ENCODE data around the gene RANBP1. TPM values are rescaled to one million over a fixed set of nuclear protein-coding genes. Genes with fewer than 3 reads are reported as not detected.

Gene RANBP1
- total and polyA plus RNA-seq, 9 of the 15 experiments (the other 6 are each of a cell fraction or from before 2014, with no cell fraction given), result 162 to 2,891 (median 1,289) TPM

- TF ChIP-seq, protein P1, sequence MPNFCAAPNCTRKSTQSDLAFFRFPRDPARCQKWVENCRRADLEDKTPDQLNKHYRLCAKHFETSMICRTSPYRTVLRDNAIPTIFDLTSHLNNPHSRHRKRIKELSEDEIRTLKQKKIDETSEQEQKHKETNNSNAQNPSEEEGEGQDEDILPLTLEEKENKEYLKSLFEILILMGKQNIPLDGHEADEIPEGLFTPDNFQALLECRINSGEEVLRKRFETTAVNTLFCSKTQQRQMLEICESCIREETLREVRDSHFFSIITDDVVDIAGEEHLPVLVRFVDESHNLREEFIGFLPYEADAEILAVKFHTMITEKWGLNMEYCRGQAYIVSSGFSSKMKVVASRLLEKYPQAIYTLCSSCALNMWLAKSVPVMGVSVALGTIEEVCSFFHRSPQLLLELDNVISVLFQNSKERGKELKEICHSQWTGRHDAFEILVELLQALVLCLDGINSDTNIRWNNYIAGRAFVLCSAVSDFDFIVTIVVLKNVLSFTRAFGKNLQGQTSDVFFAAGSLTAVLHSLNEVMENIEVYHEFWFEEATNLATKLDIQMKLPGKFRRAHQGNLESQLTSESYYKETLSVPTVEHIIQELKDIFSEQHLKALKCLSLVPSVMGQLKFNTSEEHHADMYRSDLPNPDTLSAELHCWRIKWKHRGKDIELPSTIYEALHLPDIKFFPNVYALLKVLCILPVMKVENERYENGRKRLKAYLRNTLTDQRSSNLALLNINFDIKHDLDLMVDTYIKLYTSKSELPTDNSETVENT (CRISPR knock-in tag; IDR thresholded peaks at IDR 0.05), result peak; percentile 81; the same call in 1 of the 2 replicates
- TF ChIP-seq, protein P2, sequence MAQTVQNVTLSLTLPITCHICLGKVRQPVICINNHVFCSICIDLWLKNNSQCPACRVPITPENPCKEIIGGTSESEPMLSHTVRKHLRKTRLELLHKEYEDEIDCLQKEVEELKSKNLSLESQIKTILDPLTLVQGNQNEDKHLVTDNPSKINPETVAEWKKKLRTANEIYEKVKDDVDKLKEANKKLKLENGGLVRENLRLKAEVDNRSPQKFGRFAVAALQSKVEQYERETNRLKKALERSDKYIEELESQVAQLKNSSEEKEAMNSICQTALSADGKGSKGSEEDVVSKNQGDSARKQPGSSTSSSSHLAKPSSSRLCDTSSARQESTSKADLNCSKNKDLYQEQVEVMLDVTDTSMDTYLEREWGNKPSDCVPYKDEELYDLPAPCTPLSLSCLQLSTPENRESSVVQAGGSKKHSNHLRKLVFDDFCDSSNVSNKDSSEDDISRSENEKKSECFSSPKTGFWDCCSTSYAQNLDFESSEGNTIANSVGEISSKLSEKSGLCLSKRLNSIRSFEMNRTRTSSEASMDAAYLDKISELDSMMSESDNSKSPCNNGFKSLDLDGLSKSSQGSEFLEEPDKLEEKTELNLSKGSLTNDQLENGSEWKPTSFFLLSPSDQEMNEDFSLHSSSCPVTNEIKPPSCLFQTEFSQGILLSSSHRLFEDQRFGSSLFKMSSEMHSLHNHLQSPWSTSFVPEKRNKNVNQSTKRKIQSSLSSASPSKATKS (CRISPR knock-in tag; IDR thresholded peaks at IDR 0.05), result no peak
- 0 out of 2 replicates have a peak, but pooled peaks have one; percentile 17 for TF ChIP-seq DEAF1 (CRISPR knock-in tag; IDR thresholded peaks at IDR 0.05)
- no peak for TF ChIP-seq TFAM (CRISPR knock-in tag; conservative IDR thresholded peaks at IDR 0.05)
- peak in 1 of 2 experiments; percentile 24; a peak in 1 of 4 replicates for TF ChIP-seq SIN3A (IDR thresholded peaks at IDR 0.05; ENCODE audit: borderline replicate concordance in 2 of 2, control insufficient read depth in 1 of 2, low read depth in 2 of 2, low read length in 2 of 2)
- TF ChIP-seq TAF15 (IDR thresholded peaks at IDR 0.05; ENCODE audit: low read depth, low read length), result no peak
- TF ChIP-seq ZNF586 (CRISPR knock-in tag; conservative IDR thresholded peaks at IDR 0.05), result no peak
- no peak for TF ChIP-seq SP1 (CRISPR knock-in tag; IDR thresholded peaks at IDR 0.05)
- TF ChIP-seq FOXJ3 (CRISPR knock-in tag; IDR thresholded peaks at IDR 0.05), result no peak
- TF ChIP-seq ZNF324 (CRISPR knock-in tag; IDR thresholded peaks at IDR 0.05), result peak; percentile 1; the same call in 1 of the 2 replicates
- peak in 1 of 2 experiments; percentile 46; a peak in 1 of 4 replicates for TF ChIP-seq TEAD1 (CRISPR knock-in tag; IDR thresholded peaks at IDR 0.05)
- TF ChIP-seq SMAD3 (CRISPR knock-in tag; conservative IDR thresholded peaks at IDR 0.05), result 0 out of 2 replicates have a peak, but pooled peaks have one; percentile 35
- TF ChIP-seq CEBPB (tag; IDR thresholded peaks at IDR 0.05), result 0 out of 2 replicates have a peak, but pooled peaks have one; percentile 39
- no peak for TF ChIP-seq RFX5 (IDR thresholded peaks at IDR 0.05; ENCODE audit: low read depth, low read length)
- no peak for TF ChIP-seq STAT5B (CRISPR knock-in tag; IDR thresholded peaks at IDR 0.05)
- TF ChIP-seq ZBTB34 (CRISPR knock-in tag; IDR thresholded peaks at IDR 0.05), result no peak
- no peak for TF ChIP-seq RBFOX2 (IDR thresholded peaks at IDR 0.05; ENCODE audit: low read depth, low read length)
- no peak for TF ChIP-seq BRF2 (IDR thresholded peaks at IDR 0.05; ENCODE audit: borderline replicate concordance, insufficient read depth, insufficient read length)
These were observed 2.6 kb downstream of the RANBP1 start (continued) for GRCh38 chr22:20118300-20119020.

Measured in K562 (cell line).